Right kidney (tissue), 9 donors: ENCODE data around the gene KRTAP19-5.
"Not testable (repeated sequence)": the region's sequence is repeated elsewhere in the genome, so short reads cannot be mapped to it uniquely, and the experiment has no call there.

Source experiments
- DNase-seq: peaks from one replicate; pipeline ENCODE4 v3.0.0-alpha.2; 2016
- long read RNA-seq, 8 donors: transcript quantifications; one replicate each; lab custom pipeline, GENCODE V29; 2026

KRTAP19-5 gene
- long read RNA-seq, donor 1 = 0 reads
- long read RNA-seq, donor 2 = 0 reads
- long read RNA-seq, donor 3 = 0 reads
- long read RNA-seq, donor 4 = 0 reads
- long read RNA-seq, donor 5 = 0 reads
- long read RNA-seq, donor 6 = 0 reads
- long read RNA-seq, donor 7 = 0 reads
- long read RNA-seq, donor 8 = 0 reads

- DNase-seq = no peak
These were observed at the start of gene KRTAP19-5 for GRCh38 chr21:30502041-30502440. Gene KRTAP19-5, minus strand, starts transcription at chr21:30502141. Its CDS starts 51 bp downstream, at chr21:30502090.

- DNase-seq = no peak
These were observed 39.8 kb upstream of the KRTAP19-5 start, which contains the start of gene KRTAP19-6 for GRCh38 chr21:30541764-30542163. Gene KRTAP19-6, minus strand, starts transcription at chr21:30541864. Its CDS starts 31 bp downstream, at chr21:30541833.

- no peak for DNase-seq
These were observed 16.9 kb upstream of the KRTAP19-5 start for GRCh38 chr21:30518876-30519275.

- DNase-seq = no peak
These were observed 13.7 kb upstream of the KRTAP19-5 start for GRCh38 chr21:30515681-30516080.

GRCh38 chr21:30505621-30506205, 3.8 kb upstream of the KRTAP19-5 start:
- DNase-seq = not testable (repeated sequence)

- DNase-seq = no peak
These were observed 4.9 kb downstream of the KRTAP19-5 start, which contains the start of gene KRTAP19-4 for GRCh38 chr21:30497065-30497464. Gene KRTAP19-4, minus strand, starts transcription at chr21:30497165. Its CDS starts 55 bp downstream, at chr21:30497110.

GRCh38 chr21:30491963-30492428, 9.9 kb downstream of the KRTAP19-5 start, which contains the start of gene KRTAP19-3:
Gene KRTAP19-3, minus strand, starts transcription at chr21:30492013. Its CDS starts 56 bp downstream, at chr21:30491957.
- no peak for DNase-seq

- DNase-seq = no peak
These were observed 14.6 kb downstream of the KRTAP19-5 start, which contains the start of gene KRTAP19-2 for GRCh38 chr21:30487336-30487735. Gene KRTAP19-2, minus strand, starts transcription at chr21:30487436. Its CDS starts 88 bp downstream, at chr21:30487348.

GRCh38 chr21:30486180-30486579, 15.8 kb downstream of the KRTAP19-5 start:
- DNase-seq = no peak

- DNase-seq = no peak
These were observed 19.8 kb downstream of the KRTAP19-5 start for GRCh38 chr21:30482130-30482529.

- no peak for DNase-seq
These were observed 21.8 kb downstream of the KRTAP19-5 start, which contains the start of gene KRTAP19-1 for GRCh38 chr21:30480145-30480544. Gene KRTAP19-1, minus strand, starts transcription at chr21:30480367. Its CDS starts 50 bp downstream, at chr21:30480317.

- DNase-seq = no peak
These were observed 22.7 kb downstream of the KRTAP19-5 start for GRCh38 chr21:30479259-30479658.

GRCh38 chr21:30478004-30478403, 23.9 kb downstream of the KRTAP19-5 start:
- DNase-seq = no peak

GRCh38 chr21:30468900-30469714, 32.8 kb downstream of the KRTAP19-5 start:
- DNase-seq = peak; percentile 7

- no peak for DNase-seq
These were observed 38.2 kb downstream of the KRTAP19-5 start for GRCh38 chr21:30463713-30464112.
